ENCODE data around the gene CA9.

Gene CA9

GRCh38 chr9:35675732-35676392 is 2.1 kb downstream of the CA9 start:
- DNase-seq (peak; percentile 74), ATAC-seq (peak; percentile 69)

- no peak for ATAC-seq
- DNase-seq: no peak
These were observed 5.4 kb downstream of the CA9 start for GRCh38 chr9:35679091-35679490.

- no peak for DNase-seq
- ATAC-seq: no peak
These were observed 6.1 kb downstream of the CA9 start for GRCh38 chr9:35679766-35680330.

- DNase-seq (no peak), ATAC-seq (no peak)
These were observed 6.8 kb downstream of the CA9 start for GRCh38 chr9:35680331-35681105.

GRCh38 chr9:35681341-35682002 is 7.7 kb downstream of the CA9 start:
- no peak for DNase-seq
- no peak for ATAC-seq

GRCh38 chr9:35682051-35682450 is 8.3 kb downstream of the CA9 start:
- DNase-seq: no peak
- no peak for ATAC-seq

GRCh38 chr9:35682520-35683315 is 9.0 kb downstream of the CA9 start:
- ATAC-seq (no peak), DNase-seq (no peak)

- DNase-seq (no peak), ATAC-seq (no peak)
These were observed 9.6 kb downstream of the CA9 start for GRCh38 chr9:35683323-35683722.

- DNase-seq (no peak), ATAC-seq (no peak)
These were observed 11.2 kb downstream of the CA9 start for GRCh38 chr9:35684921-35685320.

GRCh38 chr9:35685506-35685905 is 11.8 kb downstream of the CA9 start:
- no peak for ATAC-seq
- DNase-seq: no peak

GRCh38 chr9:35686222-35687203 is 12.8 kb downstream of the CA9 start:
- DNase-seq (no peak), ATAC-seq (no peak)

GRCh38 chr9:35687306-35687705 is 13.6 kb downstream of the CA9 start:
- DNase-seq (no peak), ATAC-seq (no peak)

GRCh38 chr9:35687972-35688557 is 14.3 kb downstream of the CA9 start:
- ATAC-seq (no peak), DNase-seq (no peak)

- DNase-seq (no peak), ATAC-seq (peak; percentile 82)
These were observed 15.1 kb downstream of the CA9 start for GRCh38 chr9:35688558-35689541.

GRCh38 chr9:35689542-35690293 is 16.0 kb downstream of the CA9 start, which contains the start of gene TPM2:
Gene TPM2, minus strand, starts transcription at chr9:35689925. Its CDS starts 108 bp downstream, at chr9:35689817.
- DNase-seq (no peak), ATAC-seq (no peak)

GRCh38 chr9:35690294-35690613 is 16.5 kb downstream of the CA9 start:
- ATAC-seq (no peak), DNase-seq (no peak)

GRCh38 chr9:35690614-35691333 is 17.0 kb downstream of the CA9 start:
- ATAC-seq: no peak
- DNase-seq: peak; percentile 62

- DNase-seq (no peak), ATAC-seq (no peak)
These were observed 17.6 kb downstream of the CA9 start for GRCh38 chr9:35691334-35691650.
